NCI-H2081 (cell line): ENCODE results near the gene LEF1.
"Not testable (repeated sequence)": the region's sequence is repeated elsewhere in the genome, so short reads cannot be mapped to it uniquely, and the experiment has no call there.

Source experiments
- DNase-seq, 2 experiments: peaks; one replicate each; lab custom pipeline; 2025; lab: John Stamatoyannopoulos, UW

Gene LEF1

GRCh38 chr4:108031427-108032083 is 137.2 kb downstream of the LEF1 start:
- DNase-seq: no peak

- DNase-seq: peak in 1 of 2 experiments; percentile 26
Measured at GRCh38 chr4:108030332-108030731, 138.4 kb downstream of the LEF1 start.

GRCh38 chr4:108029731-108030130 is 139.0 kb downstream of the LEF1 start:
- no peak for DNase-seq

GRCh38 chr4:108029016-108029720 is 139.6 kb downstream of the LEF1 start:
- no peak for DNase-seq

GRCh38 chr4:108024878-108025165 is 143.9 kb downstream of the LEF1 start:
- DNase-seq: no peak

GRCh38 chr4:108024085-108024877 is 144.5 kb downstream of the LEF1 start:
- no peak for DNase-seq

GRCh38 chr4:108018884-108019187 is 149.9 kb downstream of the LEF1 start:
- no peak for DNase-seq

GRCh38 chr4:108018040-108018883 is 150.5 kb downstream of the LEF1 start:
- DNase-seq: peak; percentile 35 to 64

- DNase-seq: no peak
Measured at GRCh38 chr4:108013955-108014354, 154.8 kb downstream of the LEF1 start.

GRCh38 chr4:108013327-108013726 is 155.4 kb downstream of the LEF1 start:
- DNase-seq: no peak

- DNase-seq: not testable (repeated sequence)
Measured at GRCh38 chr4:108012382-108012781, 156.3 kb downstream of the LEF1 start.

GRCh38 chr4:108010167-108010566 is 158.6 kb downstream of the LEF1 start:
- DNase-seq: no peak

- DNase-seq: no peak
Measured at GRCh38 chr4:108008721-108009120, 160.0 kb downstream of the LEF1 start.

- no peak for DNase-seq
Measured at GRCh38 chr4:108007984-108008383, 160.7 kb downstream of the LEF1 start.

- DNase-seq: no peak
Measured at GRCh38 chr4:108006361-108006760, 162.4 kb downstream of the LEF1 start.

- no peak for DNase-seq
Measured at GRCh38 chr4:108005807-108006206, 162.9 kb downstream of the LEF1 start.

GRCh38 chr4:108004646-108005045 is 164.1 kb downstream of the LEF1 start:
- DNase-seq: no peak

- DNase-seq: no peak
Measured at GRCh38 chr4:108003982-108004515, 164.7 kb downstream of the LEF1 start.

GRCh38 chr4:108001540-108002135 is 167.1 kb downstream of the LEF1 start:
- no peak for DNase-seq

- no peak for DNase-seq
Measured at GRCh38 chr4:107999932-108000539, 168.7 kb downstream of the LEF1 start.

GRCh38 chr4:107997794-107998193 is 170.9 kb downstream of the LEF1 start:
- DNase-seq: no peak
